GM18870 (cell line): Measurements from ENCODE around the gene CLDN12.
"Not testable (repeated sequence)": the region's sequence is repeated elsewhere in the genome, so short reads cannot be mapped to it uniquely, and the experiment has no call there.

Experiments
- ATAC-seq: cut with Tn5 transposase; IDR thresholded peaks from one replicate; pipeline ENCODE4 v1.9.1; 2021; ENCODE audit warnings: moderate library complexity; ENCODE audit not compliant: unreplicated experiment

The CLDN12 gene

GRCh38 chr7:90432752-90433151, 29.5 kb downstream of the CLDN12 start:
- no peak for ATAC-seq

GRCh38 chr7:90433221-90433620, 30.0 kb downstream of the CLDN12 start:
- ATAC-seq: no peak

- no peak for ATAC-seq
Observed at GRCh38 chr7:90445633-90446032, 42.4 kb downstream of the CLDN12 start.

GRCh38 chr7:90446137-90446899, 43.1 kb downstream of the CLDN12 start:
- no peak for ATAC-seq

GRCh38 chr7:90453259-90453891, 50.1 kb downstream of the CLDN12 start:
- no peak for ATAC-seq

GRCh38 chr7:90453931-90454330, 50.7 kb downstream of the CLDN12 start:
- no peak for ATAC-seq

- peak; percentile 90 for ATAC-seq
Observed at GRCh38 chr7:90455163-90456030, 52.1 kb downstream of the CLDN12 start.

- ATAC-seq: no peak
Observed at GRCh38 chr7:90458104-90458503, 54.8 kb downstream of the CLDN12 start.

GRCh38 chr7:90459888-90460287, 56.6 kb downstream of the CLDN12 start:
- ATAC-seq: no peak

GRCh38 chr7:90461219-90461618, 58.0 kb downstream of the CLDN12 start:
- no peak for ATAC-seq

GRCh38 chr7:90463151-90463628, 59.9 kb downstream of the CLDN12 start:
- not testable (repeated sequence) for ATAC-seq
